Stimulated activated CD4-positive, alpha-beta T cell treated with anti-CD3 and anti-CD28 coated beads, TNF-alpha, amount 100 ng/mL, for 24 hours (primary cell): ENCODE measurements around the gene RER1.

Experiments used
- DNase-seq, 3 experiments: peaks; one replicate each; pipeline ENCODE4 v3.0.0-alpha.2; 2020; ENCODE audit warnings: low read depth in 3 of 3

The RER1 gene

GRCh38 chr1:2391041-2391930 lies at the start of gene RER1, which contains the start of gene MORN1:
Gene RER1, plus strand, starts transcription at chr1:2391841. Its CDS starts 3,950 bp downstream, at chr1:2395791.
Gene MORN1, minus strand, starts transcription at chr1:2391554. Its CDS starts 21 bp downstream, at chr1:2391533.
- peak; percentile 96 to 98 (median 98) for DNase-seq

GRCh38 chr1:2342384-2343022 lies 49.1 kb upstream of the RER1 start:
- no peak for DNase-seq

GRCh38 chr1:2343023-2343935 lies 48.4 kb upstream of the RER1 start:
- no peak for DNase-seq

GRCh38 chr1:2344121-2344681 lies 47.4 kb upstream of the RER1 start:
- DNase-seq = no peak

- DNase-seq = no peak
Observed at GRCh38 chr1:2344744-2345296, 46.8 kb upstream of the RER1 start.

- DNase-seq = no peak
Observed at GRCh38 chr1:2345297-2346075, 46.2 kb upstream of the RER1 start.

- DNase-seq = no peak
Observed at GRCh38 chr1:2346691-2347408, 44.8 kb upstream of the RER1 start.

GRCh38 chr1:2347409-2347785 lies 44.2 kb upstream of the RER1 start:
- no peak for DNase-seq

GRCh38 chr1:2347896-2348295 lies 43.7 kb upstream of the RER1 start:
- DNase-seq = no peak

GRCh38 chr1:2348346-2349325 lies 43.0 kb upstream of the RER1 start:
- no peak for DNase-seq

GRCh38 chr1:2349806-2350205 lies 41.8 kb upstream of the RER1 start:
- no peak for DNase-seq

- DNase-seq = no peak
Observed at GRCh38 chr1:2350501-2350900, 41.1 kb upstream of the RER1 start.

GRCh38 chr1:2350911-2351655 lies 40.6 kb upstream of the RER1 start:
- DNase-seq = no peak

GRCh38 chr1:2351723-2352122 lies 39.9 kb upstream of the RER1 start:
- no peak for DNase-seq

GRCh38 chr1:2352341-2352896 lies 39.2 kb upstream of the RER1 start:
- no peak for DNase-seq

GRCh38 chr1:2352897-2353550 lies 38.6 kb upstream of the RER1 start:
- no peak for DNase-seq
